ENCODE results near the gene LPP. TPM values are rescaled to one million over a fixed set of nuclear protein-coding genes. Genes with fewer than 3 reads are reported as not detected.

Gene LPP
- total RNA-seq, 1 donor: 77.4 TPM

DNA sequence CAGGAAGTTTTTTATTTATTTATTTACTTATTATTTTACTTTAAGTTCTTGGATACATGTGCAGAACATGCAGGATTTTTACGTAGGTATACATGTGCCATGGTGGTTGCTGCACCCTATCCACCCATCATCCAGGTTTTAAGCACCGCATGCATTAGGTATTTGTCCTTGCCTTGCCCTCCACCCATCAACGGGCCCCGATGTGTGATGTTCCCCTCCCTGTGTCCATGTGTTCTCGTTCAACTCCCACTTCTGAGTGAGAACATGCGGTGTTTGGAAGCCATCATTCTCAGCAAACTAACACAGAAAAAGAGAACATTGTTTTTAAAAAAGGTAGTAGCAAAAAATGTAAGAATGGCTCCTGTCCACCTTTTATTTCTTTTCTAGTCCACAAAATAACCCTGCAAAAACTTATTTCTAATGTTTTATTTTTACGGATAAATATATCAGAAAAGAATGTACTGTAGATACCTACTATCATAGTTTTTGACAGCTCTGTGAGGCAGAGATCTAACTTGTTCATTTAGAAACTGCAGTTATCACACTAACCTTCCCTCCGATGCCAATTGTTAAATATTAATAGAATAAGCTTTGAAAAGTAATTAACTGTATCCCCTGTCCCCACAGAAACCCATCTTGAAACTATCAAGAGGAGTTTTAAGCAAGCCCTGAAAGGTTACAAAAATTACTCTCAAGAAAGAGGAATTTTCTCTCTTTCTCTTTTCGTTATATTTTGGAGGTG lies 189.2 kb downstream of the LPP start:
- Histone ChIP-seq H3K4me1 (ENCODE audit: insufficient read depth, low read length) (peaks cover 25% of the 10 kb centered on the region), H2AFZ (ENCODE audit: low read length) (no peak overlapping the region), H3K36me3 (ENCODE audit: insufficient read depth, low read length) (no peaks in the 10 kb centered on the region), H4K20me1 (ENCODE audit: insufficient read depth, low read length) (peaks cover 3% of the 10 kb centered on the region), H3K4me2 (ENCODE audit: insufficient read depth, low read length) (no peak overlapping the region), H3K9me3 (ENCODE audit: low read depth, low read length) (no peaks in the 10 kb centered on the region), H3K27ac (ENCODE audit: low read depth, low read length) (no peak overlapping the region), H3K27me3 (ENCODE audit: insufficient read depth, low read length) (no peaks in the 10 kb centered on the region), H3K4me3 (ENCODE audit: insufficient read depth, low read length) (no peak overlapping the region), H3K79me2 (ENCODE audit: insufficient read depth, low read length) (peaks cover 46% of the 10 kb centered on the region)
- TF ChIP-seq, protein P1, sequence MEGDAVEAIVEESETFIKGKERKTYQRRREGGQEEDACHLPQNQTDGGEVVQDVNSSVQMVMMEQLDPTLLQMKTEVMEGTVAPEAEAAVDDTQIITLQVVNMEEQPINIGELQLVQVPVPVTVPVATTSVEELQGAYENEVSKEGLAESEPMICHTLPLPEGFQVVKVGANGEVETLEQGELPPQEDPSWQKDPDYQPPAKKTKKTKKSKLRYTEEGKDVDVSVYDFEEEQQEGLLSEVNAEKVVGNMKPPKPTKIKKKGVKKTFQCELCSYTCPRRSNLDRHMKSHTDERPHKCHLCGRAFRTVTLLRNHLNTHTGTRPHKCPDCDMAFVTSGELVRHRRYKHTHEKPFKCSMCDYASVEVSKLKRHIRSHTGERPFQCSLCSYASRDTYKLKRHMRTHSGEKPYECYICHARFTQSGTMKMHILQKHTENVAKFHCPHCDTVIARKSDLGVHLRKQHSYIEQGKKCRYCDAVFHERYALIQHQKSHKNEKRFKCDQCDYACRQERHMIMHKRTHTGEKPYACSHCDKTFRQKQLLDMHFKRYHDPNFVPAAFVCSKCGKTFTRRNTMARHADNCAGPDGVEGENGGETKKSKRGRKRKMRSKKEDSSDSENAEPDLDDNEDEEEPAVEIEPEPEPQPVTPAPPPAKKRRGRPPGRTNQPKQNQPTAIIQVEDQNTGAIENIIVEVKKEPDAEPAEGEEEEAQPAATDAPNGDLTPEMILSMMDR (IDR thresholded peaks at IDR 0.05; ENCODE audit: extremely low read depth, low read depth, low read length): no peak
- DNase-seq (ENCODE audit: insufficient read length, low spot score, missing footprints): no peak

- Histone ChIP-seq H3K79me2 (ENCODE audit: insufficient read depth, low read length) (peaks cover 39% of the 10 kb centered on the region), H3K27ac (ENCODE audit: low read depth, low read length) (no peak overlapping the region), H2AFZ (ENCODE audit: low read length) (no peak overlapping the region), H3K4me3 (ENCODE audit: insufficient read depth, low read length) (no peak overlapping the region), H4K20me1 (ENCODE audit: insufficient read depth, low read length) (peaks cover 6% of the 10 kb centered on the region), H3K9me3 (ENCODE audit: low read depth, low read length) (no peaks in the 10 kb centered on the region), H3K36me3 (ENCODE audit: insufficient read depth, low read length) (no peaks in the 10 kb centered on the region), H3K27me3 (ENCODE audit: insufficient read depth, low read length) (no peaks in the 10 kb centered on the region), H3K4me1 (ENCODE audit: insufficient read depth, low read length) (peaks cover 28% of the 10 kb centered on the region), H3K4me2 (ENCODE audit: insufficient read depth, low read length) (no peak overlapping the region)
- DNase-seq (ENCODE audit: insufficient read length, low spot score, missing footprints): no peak
- TF ChIP-seq, protein P1 (IDR thresholded peaks at IDR 0.05; ENCODE audit: extremely low read depth, low read depth, low read length): no peak
These were observed 189.9 kb downstream of the LPP start for GRCh38 chr3:188343894-188344293.

DNA sequence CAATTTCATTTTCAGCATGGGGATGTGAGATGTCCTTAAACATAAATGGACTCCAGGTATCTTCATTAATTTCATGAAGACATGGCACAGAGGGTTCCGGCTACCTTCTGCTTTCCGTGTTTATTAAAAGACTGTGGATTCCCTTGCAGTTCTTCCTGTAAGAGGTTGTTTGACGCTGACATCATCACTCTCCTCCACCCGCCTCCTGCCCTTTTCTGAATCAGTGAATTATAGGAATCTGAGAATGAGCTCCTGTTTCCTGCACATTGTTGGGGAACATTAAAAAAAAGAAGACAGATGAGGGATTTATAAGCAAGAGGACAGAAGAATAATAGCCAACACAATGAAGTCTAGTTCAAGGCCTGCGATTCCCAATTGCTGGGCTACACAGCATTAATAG lies 191.3 kb downstream of the LPP start:
- H3K36me3 ChIP-seq (ENCODE audit: insufficient read depth, low read length): no peaks in the 10 kb centered on the region
- peaks cover 32% of the 10 kb centered on the region for H3K79me2 ChIP-seq (ENCODE audit: insufficient read depth, low read length)
- no peak overlapping the region for H2AFZ ChIP-seq (ENCODE audit: low read length)
- peak; percentile 44 for DNase-seq (ENCODE audit: insufficient read length, low spot score, missing footprints)
- peaks cover 10% of the 10 kb centered on the region for H4K20me1 ChIP-seq (ENCODE audit: insufficient read depth, low read length)
- no peaks in the 10 kb centered on the region for H3K9me3 ChIP-seq (ENCODE audit: low read depth, low read length)
- peak overlapping the region; percentile 6 for H3K4me2 ChIP-seq (ENCODE audit: insufficient read depth, low read length)
- TF ChIP-seq, protein P1 (IDR thresholded peaks at IDR 0.05; ENCODE audit: extremely low read depth, low read depth, low read length): no peak
- H3K4me3 ChIP-seq (ENCODE audit: insufficient read depth, low read length): no peak overlapping the region
- H3K27me3 ChIP-seq (ENCODE audit: insufficient read depth, low read length): no peaks in the 10 kb centered on the region
- peak overlapping the region; percentile 11 for H3K27ac ChIP-seq (ENCODE audit: low read depth, low read length)
- peaks cover 33% of the 10 kb centered on the region for H3K4me1 ChIP-seq (ENCODE audit: insufficient read depth, low read length)

DNA sequence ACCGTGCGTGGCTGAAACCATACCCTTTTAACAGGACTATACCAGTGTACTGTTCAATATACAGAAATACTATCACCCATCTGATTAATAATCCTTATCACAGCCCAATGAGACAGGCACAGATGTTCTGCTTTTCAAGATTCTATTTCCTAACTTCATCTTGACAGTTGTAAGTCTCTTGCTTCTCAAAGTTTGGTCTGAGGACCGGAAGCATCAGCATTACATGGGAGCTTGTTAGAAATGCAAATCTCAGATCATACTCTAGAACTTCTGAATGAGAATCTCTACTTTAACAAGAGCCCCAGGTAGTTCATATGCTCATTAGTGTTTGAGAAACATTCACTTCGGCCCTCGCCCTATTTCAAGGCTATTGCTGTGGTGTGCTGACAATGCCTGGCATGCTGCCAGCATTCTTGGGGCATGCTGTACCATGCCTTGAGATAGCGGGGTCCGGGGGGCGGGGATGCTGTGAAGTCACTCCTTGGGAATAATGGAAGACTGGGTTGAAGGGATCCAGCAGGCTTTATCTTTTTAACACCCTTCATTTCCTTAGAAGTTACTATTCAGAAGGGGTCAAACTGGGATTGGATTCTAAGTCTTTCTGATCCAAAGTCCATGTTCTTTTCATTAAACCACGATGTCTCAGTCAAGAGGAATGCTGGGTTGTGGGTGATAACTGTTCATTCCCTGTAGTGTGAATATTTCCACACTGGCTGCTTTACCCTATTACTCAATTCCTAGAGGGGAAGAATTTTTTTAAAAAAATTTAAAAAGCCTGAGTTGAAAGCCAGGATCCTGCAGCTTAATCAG lies 194.7 kb downstream of the LPP start:
- TF ChIP-seq, protein P1 (IDR thresholded peaks at IDR 0.05; ENCODE audit: extremely low read depth, low read depth, low read length): no peak
- Histone ChIP-seq H4K20me1 (ENCODE audit: insufficient read depth, low read length) (peaks cover 24% of the 10 kb centered on the region), H3K27me3 (ENCODE audit: insufficient read depth, low read length) (no peaks in the 10 kb centered on the region), H3K27ac (ENCODE audit: low read depth, low read length) (peak overlapping the region; percentile 88), H3K4me2 (ENCODE audit: insufficient read depth, low read length) (peak overlapping the region; percentile 74), H3K79me2 (ENCODE audit: insufficient read depth, low read length) (peaks cover 46% of the 10 kb centered on the region), H3K4me3 (ENCODE audit: insufficient read depth, low read length) (peak overlapping the region; percentile 37), H3K9me3 (ENCODE audit: low read depth, low read length) (no peaks in the 10 kb centered on the region), H3K36me3 (ENCODE audit: insufficient read depth, low read length) (no peaks in the 10 kb centered on the region), H2AFZ (ENCODE audit: low read length) (no peak overlapping the region), H3K4me1 (ENCODE audit: insufficient read depth, low read length) (peaks cover 33% of the 10 kb centered on the region)
- peak; percentile 61 for DNase-seq (ENCODE audit: insufficient read length, low spot score, missing footprints)
